Cardiac atrium fibroblast (primary cell): ENCODE results near the gene CD72. TPM values are rescaled to one million over a fixed set of nuclear protein-coding genes. Genes with fewer than 3 reads are reported as not detected.

Experiments used
- total RNA-seq: library from RNA; depleted of rRNA; stranded (reverse); fragments of >200 nt; gene quantifications from 2 replicates; pipeline ENCODE4 v1.2.3, GENCODE V29; 2015

The CD72 gene, protein sequence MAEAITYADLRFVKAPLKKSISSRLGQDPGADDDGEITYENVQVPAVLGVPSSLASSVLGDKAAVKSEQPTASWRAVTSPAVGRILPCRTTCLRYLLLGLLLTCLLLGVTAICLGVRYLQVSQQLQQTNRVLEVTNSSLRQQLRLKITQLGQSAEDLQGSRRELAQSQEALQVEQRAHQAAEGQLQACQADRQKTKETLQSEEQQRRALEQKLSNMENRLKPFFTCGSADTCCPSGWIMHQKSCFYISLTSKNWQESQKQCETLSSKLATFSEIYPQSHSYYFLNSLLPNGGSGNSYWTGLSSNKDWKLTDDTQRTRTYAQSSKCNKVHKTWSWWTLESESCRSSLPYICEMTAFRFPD
- total RNA-seq, result 0.32 and 1.3 TPM in 2 replicates

DNA sequence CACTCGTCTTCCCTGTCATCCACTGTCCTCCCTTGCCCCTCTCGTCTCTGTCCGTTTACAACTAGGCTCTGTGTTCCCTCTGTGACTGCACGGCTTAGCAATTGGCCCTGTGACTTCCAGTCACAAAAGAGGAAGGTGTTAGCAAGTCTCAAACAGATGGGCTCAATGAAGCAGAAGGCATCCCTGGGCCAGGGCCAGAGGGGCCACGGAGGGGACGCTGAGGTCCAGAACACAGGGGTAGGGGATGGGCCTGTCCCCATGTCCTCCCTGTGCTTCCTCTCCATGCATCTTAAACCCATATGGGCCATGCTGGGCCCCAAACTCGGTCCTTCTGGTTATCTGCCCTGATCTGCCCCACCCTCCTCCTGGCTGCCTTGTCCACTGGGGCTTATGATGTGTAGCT, at the start of gene CD72:
Gene CD72 (minus strand): TSS at position 89 of the 403 bp plus-strand sequence. CDS start 110 bp downstream, outside the sequence.

DNA sequence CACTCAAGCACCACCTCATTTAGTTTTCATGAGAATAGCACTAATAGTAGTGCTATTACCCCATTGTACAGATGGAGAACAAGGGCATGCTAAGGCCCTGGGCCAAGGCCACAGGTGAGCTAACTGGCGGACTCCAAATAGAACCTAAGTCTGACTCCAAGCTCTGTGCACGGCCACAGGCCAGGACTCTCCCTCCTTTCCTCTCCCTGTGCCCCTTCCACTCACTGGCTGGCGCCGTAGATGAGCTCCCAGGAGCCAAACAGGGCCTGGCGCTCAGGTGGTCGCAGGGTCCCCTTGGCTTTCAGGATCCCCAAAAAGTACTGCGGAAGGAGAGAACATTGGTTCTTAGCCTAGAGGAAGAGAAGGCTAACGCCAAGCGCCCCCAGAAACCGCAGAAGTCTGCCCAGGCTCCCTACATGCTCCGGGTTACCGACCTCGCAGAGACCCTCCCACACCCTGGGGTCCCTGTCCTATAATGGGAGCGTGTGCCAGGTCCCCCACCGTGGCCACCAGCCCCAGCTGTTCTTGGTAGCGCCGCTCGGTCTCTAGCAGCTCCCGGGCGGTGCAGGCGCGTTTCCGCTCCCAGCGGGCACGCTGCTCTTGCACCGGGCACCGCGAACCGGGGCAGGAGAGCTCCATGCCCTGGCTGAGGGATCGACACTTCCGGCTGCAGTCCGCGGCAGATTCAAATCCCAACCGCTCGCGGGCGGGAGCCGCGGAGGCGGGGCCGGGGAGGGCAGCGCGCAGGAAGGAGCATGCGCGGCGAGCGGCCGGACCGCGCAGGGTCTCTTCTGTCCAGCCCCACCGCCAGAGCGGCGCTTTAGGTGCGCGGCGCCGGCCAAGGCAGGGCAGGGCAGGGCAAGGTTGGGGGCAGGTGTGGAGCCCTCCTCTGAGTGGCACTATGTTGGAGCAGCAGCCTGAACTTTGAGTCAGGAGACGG, 46.6 kb upstream of the CD72 start, which contains the start of gene ARHGEF39:
Gene ARHGEF39 (minus strand): TSS at position 665 of the 940 bp plus-strand sequence. CDS start 26 bp downstream, at position 639.

DNA sequence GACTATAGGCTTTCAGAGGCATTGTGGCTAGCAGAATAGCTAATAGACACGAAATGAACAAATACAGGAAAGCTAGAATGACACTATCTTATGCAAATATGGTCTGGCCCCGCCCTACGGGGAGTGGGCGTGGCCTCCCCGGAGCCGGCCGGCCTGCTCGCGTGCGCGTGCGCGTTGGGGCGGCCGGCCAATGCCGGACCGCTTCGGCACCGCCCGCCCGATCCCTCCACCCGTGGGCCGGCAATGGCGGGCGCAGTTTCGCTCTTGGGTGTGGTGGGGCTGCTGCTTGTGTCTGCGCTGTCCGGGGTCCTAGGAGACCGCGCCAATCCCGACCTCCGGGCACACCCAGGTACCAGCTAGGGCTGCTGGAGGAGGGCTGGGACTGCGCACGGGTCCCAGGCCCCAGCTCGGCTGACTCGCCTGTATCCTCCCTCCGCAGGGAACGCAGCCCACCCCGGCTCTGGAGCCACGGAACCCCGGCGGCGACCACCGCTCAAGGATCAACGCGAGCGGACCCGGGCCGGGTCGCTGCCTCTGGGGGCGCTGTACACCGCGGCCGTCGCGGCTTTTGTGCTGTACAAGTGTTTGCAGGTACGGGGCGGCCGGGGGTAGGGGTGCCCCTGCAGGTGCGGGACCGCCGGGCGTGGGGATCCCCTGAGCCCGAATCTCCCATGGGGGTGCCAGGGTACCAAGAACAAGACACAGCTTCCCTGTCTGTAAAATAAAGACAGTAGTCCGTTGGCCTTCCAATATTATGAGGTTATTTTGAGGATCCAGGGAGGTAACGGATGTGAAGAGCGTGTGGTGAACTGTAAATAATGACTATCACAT, 40.1 kb upstream of the CD72 start, which contains the start of gene CCDC107:
Gene CCDC107 (plus strand): TSS at position 156 of the 831 bp plus-strand sequence. CDS start 88 bp downstream, at position 244.

DNA sequence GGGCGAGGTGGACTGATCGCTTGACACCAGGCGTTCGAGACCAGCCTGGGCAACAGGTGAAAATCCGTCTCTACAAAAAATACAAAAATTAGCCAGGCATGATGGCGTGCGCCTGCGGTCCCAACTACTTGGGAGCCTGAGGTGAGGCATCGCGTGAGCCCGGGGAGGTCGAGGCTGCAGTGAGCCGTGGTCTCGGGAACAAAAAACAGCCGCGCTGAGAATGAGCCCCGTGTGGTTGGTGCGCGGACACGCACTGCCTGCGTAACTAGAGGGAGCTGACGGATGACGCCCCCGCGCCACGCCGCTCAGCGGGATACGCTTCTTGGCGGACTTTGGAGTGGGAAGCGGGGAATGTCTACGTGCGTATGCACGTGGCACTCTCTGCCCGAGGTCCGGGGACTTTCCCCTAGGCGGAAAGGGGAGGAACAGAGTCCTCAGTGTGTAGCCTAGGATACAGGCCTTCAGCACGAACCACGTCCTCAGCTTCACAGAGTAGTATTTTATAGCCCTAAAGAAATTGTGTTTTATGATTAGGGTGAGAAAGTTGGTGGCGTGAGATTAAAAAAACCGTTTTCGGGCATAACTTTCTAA, 39.4 kb upstream of the CD72 start, which contains the start of gene RMRP:
Gene RMRP (minus strand): TSS at position 474 of the 591 bp plus-strand sequence.

DNA sequence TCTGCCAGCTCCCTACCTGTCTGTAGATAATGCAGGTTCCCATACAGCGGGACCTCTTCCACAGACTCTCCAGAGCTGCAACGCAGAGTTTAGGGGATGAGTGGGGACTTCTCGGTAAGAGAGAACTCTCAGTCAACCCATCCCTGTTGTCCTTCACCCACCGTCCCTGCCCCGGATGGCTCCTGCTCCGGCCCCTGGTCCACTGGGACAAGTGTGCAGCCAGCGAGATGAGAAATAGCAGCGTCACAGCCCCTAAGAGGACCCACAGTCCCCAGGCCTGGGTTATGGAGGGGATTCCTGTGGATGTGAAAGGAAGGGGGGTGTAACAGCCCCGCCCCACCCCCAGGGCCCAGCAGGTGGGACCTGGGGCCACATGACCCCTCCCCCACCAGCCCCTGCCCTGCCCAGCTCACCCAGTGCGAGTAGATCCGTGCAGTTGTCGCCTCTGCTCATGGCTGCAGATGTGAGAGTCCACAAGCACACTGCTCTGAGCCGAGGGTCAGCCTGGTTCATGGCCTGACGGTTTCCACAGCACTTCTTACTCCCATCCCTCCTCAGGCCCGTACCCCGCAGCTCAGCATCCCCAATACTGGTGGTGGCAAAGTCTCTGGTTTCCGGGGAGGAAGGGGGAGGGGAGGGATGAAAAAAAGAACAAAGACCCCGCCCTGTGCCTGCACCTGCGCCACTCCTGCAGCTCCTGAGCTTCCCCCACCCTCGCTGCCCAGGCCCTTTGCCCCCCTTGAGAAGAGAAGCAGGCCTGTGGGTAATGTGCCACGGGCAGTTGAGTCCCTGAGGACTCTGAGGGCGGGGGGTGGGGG, 32.3 kb upstream of the CD72 start, which contains the start of gene SIT1:
Gene SIT1 (minus strand): TSS at position 591 of the 818 bp plus-strand sequence. CDS start 78 bp downstream, at position 513.

DNA sequence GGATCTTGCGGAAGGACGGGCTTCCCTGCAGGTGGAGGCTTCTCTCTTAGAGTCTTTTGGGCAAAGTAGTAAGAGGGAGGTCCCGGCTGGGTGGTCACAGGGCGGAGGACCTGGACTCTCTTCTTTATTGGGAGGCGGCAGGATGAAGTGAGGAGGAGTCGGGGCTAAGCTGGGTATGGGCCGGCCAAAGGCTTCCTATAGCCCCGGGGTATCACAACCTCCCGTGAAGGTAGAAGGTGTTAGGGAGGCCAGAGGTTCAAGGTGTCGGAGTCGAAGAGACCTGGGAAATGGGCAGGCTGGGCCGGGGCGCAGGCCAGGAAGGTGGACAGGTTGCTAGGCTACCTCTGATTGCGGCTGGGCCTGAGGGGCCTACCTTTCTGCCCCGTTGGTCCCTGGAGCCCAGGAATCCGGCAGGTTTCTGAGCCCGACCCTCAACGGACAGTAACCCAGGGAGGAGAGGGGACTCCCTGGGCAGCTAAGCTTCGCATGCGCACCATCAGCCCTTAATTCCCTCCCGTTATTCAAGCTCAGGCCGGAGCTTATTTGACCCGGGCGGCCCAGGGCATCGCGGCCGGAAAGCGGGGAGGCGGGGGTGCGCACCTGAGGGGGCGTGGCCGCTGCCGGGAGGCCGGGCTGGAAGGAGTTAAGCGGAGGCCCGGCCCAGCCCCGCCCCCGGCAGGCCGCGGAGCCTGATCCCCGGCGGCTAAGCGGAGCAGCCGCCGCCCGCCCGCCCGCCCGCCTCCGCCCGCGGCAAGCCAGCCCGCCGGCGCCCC, 13.4 kb downstream of the CD72 start, which contains the start of gene TESK1:
Gene TESK1 (plus strand): TSS at position 685 of the 773 bp plus-strand sequence. CDS start 358 bp downstream, outside the sequence.

Other genes with a start within 250 kb of the CD72 start
- gene RUSC2, start 128.3 kb downstream of the CD72 start, total RNA-seq, result 37.6 and 44.4 TPM in 2 replicates
- 14.1 and 16.1 TPM in 2 replicates for gene TESK1, start 13.2 kb downstream of the CD72 start, total RNA-seq
- 1.3 TPM in 1 of 2 replicates, not detected in the other for gene SIT1, start 32.5 kb upstream of the CD72 start, total RNA-seq
- 11,420 and 19,025 TPM in 2 replicates for gene RMRP, start 39.6 kb upstream of the CD72 start, total RNA-seq
- 12.8 and 25.8 TPM in 2 replicates for gene CCDC107, start 39.9 kb upstream of the CD72 start, total RNA-seq
- gene ARHGEF39, start 46.8 kb upstream of the CD72 start, total RNA-seq, result 0.18 and 0.49 TPM in 2 replicates
- gene CA9, start 55.5 kb upstream of the CD72 start, total RNA-seq, result 8.3 and 8.8 TPM in 2 replicates
- gene TPM2, start 71.5 kb upstream of the CD72 start, total RNA-seq, result 692 and 1,021 TPM in 2 replicates
- gene TLN1, start 113.8 kb upstream of the CD72 start, total RNA-seq, result 335 and 378 TPM in 2 replicates
- 60.5 and 72.6 TPM in 2 replicates for gene CREB3, start 114.3 kb upstream of the CD72 start, total RNA-seq
- 11.7 and 22.2 TPM in 2 replicates for gene GBA2, start 130.8 kb upstream of the CD72 start, total RNA-seq
- gene RGP1, start 130.9 kb upstream of the CD72 start, total RNA-seq, result 10.7 and 15.2 TPM in 2 replicates
- gene MSMP, start 135.9 kb upstream of the CD72 start, total RNA-seq, result 2.0 TPM in 1 of 2 replicates, not detected in the other
- 19.9 and 27.5 TPM in 2 replicates for gene NPR2, start 173.2 kb upstream of the CD72 start, total RNA-seq
- 0.32 and 0.36 TPM in 2 replicates for gene SPAG8, start 193.8 kb upstream of the CD72 start, total RNA-seq
- gene HINT2, start 196.6 kb upstream of the CD72 start, total RNA-seq, result 19.0 and 24.2 TPM in 2 replicates
- gene FAM221B, start 210.3 kb upstream of the CD72 start, total RNA-seq, result not detected in 2 replicates
- 2.0 and 2.1 TPM in 2 replicates for gene TMEM8B, start 210.8 kb upstream of the CD72 start, total RNA-seq